HG02759 (cell line): ENCODE measurements around the gene BTRC.

Source experiments
- ATAC-seq: cut with Tn5 transposase; IDR thresholded peaks from one replicate; pipeline ENCODE4 v1.9.1; 2021; ENCODE audit warnings: mild to moderate bottlenecking, moderate library complexity; ENCODE audit not compliant: unreplicated experiment

BTRC gene

DNA sequence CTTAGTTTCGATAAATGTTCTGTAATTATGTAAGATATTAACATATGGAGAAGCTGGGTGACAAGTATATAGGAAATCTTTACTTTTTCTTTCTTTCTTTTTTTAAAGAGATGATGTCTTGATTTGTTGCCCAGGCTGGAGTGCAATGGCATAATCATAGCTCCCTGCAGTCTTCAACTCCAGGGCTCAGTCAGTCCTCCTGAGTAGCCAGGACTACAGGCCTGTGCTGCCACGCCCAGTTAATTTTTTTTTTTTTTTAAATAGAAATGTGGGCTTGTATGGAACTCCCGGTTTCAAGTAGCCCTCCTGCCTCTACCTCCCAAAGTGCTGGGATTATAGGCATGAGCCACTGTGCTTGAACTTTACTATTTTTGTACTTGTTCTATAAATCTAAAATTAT, 122.4 kb downstream of the BTRC start:
- no peak for ATAC-seq

DNA sequence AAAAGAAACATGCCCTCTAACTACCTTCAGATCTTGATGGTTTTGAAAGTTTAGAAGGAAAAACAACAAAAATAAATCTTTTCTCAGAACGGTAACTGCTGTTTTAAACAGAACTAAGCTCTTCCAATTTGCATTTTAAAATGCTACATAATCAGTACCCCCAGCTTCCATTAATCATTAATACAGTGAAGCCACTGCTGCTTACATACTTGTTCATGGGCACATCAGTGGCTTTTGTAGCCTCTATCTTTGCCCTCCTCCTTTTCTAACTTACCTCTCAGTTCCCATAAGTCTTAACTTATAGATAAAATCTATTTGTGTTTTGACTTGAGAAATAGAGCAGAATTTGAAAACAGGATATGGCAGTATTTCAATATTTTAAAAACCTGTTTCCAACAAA, 125.0 kb downstream of the BTRC start:
- no peak for ATAC-seq

- ATAC-seq, result no peak
Measured at GRCh38 chr10:101481256-101481655, 127.3 kb downstream of the BTRC start.

- no peak for ATAC-seq
Measured at GRCh38 chr10:101482568-101482967, 128.6 kb downstream of the BTRC start.

- ATAC-seq, result no peak
Measured at GRCh38 chr10:101484175-101484745, 130.3 kb downstream of the BTRC start.

DNA sequence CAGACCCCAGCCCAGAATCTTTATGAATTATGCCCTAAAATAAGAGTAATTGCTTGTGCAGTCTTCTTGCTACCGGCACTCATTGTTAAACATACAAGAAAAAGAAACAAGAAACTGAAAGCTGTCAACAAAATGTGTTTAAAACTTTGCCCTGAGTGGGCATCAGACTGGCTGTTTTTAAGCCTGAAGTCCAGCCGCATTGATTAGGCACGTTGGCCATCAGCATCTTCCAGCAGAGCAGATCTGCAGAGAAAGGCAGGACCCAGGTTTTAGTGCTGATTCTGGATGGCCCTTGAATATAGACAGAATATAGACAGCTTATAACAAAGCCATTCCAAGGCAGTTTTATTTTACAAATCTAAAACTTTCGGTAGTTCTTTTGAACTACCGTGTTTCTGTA, 131.2 kb downstream of the BTRC start:
- ATAC-seq, result no peak

DNA sequence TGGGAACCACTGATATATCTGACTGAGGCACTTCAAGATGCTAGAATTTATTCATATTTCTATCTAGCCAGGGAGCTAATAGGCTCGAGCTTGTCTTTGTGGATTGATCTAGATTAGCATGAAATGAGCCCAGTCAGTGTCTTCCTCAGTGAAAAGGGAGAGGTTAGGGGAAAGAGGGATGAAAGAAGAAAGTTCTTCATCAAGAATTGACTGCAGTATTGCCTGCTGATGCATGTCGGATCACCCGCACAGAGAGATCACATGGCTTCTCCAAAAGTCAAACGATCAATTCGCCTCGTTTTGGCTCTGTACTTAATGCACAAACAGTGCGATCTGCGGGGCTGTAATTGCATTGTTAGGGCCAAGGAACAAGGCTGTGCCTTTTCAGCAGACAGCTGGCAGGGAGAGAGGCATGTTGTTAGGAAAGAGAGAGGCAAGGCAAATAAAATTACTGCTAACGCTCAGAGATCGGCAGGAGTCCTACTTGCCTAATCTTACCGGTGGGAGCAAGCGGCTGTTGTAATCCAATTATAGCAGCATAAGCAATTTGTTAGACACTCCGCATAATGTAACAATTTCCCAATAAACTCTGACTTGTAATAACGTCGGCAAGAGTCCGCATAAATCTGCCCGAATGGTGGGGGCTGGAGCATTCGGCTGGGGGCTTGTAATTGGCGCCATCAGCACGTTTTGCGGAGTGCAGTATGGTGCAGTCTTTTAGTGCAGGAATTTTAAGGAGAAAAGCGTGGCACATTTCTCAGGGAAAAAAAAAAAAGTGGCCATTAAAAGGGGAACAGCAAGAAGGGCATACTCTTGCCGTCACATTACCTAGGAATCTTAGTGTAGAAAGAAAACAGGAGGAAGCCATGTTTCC, 132.0 kb downstream of the BTRC start:
- ATAC-seq, result no peak

DNA sequence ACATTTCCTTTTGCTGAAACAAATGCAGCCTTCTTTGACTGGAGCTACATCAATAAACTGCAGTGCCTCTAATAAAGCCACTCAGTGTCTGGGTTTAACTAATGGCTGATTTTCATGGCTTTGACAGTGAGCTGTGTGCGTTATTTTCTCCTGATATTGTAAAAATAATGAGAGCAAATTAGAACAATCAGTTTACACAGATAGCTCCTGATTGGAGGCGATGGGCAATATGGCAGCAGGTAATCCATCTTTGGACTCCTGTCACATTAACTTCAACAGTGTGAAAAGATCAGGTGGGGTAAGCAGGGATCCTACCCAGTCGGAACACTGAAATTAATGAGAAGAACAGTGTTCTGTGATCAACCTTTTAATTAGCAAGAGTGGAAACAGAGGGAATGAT, 133.4 kb downstream of the BTRC start:
- no peak for ATAC-seq

GRCh38 chr10:101489355-101489754, 135.4 kb downstream of the BTRC start:
- no peak for ATAC-seq

DNA sequence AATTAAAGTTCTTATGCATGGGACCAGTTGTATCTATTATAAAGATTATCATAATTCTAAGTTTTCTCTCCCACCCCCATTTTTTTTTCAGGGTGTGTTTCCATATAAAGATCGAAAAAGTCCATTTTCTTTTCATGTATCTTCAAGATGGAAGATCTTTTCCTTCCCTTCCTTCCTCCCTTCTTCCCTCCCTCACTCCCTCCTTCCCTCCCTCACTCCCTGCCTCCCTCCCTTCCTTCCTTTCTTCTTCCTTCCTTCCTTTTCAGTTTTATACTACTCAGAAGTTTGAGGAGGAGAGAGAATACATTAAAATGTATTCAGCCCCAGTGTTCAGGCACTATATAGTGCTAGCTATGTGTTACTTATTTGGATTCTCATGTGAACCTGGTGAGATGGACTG, 136.1 kb downstream of the BTRC start:
- no peak for ATAC-seq

DNA sequence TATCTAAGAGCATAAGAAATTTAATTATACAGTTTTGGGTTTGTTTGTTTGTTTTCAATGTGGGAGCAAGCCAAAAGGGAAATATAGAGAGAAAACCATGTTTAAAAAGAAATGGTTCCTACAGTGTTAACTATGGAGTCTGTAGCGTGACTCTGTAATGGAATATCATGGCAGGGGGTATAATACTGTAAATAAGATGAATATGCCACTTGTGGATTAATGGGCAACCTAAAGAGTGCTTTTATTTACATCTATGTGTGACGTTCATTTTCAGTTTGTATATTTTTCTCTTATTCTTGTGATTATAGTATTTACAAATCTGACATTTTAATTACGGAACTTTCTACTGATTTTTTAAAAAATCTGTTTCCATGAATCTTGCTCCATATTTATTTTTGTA, 138.2 kb downstream of the BTRC start:
- ATAC-seq, result no peak

- no peak for ATAC-seq
Measured at GRCh38 chr10:101492814-101493213, 138.8 kb downstream of the BTRC start.

DNA sequence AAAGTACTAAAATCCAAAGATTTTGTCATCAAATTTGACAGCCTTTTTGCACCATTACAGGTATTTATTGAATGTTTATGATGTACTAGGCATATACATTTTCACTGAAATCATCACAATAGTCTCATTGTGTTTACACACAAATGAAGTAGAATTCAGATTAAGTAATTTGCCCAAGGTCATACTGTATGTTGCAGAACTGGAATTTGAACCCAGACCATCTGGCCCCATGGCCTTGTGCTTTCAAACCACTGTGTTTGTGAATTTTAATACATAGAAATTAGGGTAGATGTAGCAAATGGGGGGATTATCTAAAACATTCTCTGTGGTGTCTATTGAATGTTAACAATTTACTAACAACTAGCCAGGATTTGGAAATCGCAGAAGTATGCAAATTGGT, 139.3 kb downstream of the BTRC start:
- ATAC-seq, result no peak

GRCh38 chr10:101493782-101494281, 139.9 kb downstream of the BTRC start:
- ATAC-seq, result no peak

DNA sequence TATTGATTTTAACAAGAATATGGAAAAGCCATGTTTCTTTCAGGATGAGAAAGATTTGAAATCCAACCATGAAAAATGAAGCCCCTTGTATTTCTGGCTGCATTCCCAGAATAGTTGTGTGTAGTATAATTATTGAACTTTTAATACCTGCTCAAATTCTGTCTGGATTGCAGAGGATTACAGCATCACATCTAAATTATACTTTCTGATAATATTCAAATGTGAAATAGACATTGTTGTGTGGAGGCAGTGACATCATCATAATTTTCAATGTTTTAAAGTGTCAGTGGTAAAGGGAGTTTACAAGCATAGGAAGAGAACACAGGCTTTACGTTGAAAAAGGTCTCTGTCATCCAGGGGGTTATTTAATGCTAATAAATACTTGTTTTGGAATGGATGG, 140.7 kb downstream of the BTRC start:
- no peak for ATAC-seq

DNA sequence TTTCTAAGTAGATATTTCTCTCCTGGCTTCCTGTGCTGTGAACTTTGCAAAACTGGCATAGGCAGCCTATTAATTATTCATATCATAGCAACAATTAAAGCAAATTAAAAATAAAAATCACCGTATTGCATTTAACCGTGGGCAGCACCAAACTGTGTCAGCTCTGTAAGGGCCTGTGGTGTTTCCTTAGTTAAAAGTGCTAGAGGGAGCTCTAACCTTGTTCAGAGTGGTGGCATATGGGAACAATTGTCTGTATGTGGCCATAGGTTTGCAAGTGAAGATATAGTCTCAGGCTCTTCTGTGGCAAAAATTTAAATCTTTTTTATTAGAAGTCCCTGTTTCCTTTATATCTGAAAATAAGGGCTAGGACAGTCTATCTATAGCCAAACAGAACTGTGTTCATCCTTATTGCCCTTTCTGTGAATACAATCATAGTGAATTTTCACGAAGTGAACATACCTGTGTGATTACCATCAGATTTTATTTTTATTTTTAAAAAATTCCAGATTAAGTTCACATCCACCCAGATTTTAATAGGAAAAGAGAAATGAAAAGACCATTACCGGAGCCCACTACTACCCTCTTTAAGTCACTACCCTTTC, 141.5 kb downstream of the BTRC start:
- ATAC-seq, result no peak

DNA sequence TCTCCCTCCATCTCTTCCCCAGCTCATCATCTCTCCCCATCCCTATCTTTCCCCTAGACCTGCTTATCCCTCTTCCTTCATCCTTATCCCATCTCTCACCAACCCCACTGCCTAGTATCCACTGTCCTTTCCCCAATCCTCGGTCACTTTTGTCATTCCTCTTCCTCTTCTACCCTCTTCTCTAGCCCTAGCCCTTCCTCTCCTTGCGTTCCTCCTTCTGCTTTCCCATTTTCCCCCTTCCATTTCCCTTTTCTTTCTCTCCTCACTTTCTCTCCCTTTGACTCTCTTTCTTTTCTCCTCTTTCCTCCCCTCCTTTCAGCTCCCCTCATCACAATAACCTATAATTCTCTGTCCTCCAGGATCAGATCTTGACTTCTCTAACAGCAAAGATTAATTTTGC, 150.5 kb downstream of the BTRC start:
- no peak for ATAC-seq

DNA sequence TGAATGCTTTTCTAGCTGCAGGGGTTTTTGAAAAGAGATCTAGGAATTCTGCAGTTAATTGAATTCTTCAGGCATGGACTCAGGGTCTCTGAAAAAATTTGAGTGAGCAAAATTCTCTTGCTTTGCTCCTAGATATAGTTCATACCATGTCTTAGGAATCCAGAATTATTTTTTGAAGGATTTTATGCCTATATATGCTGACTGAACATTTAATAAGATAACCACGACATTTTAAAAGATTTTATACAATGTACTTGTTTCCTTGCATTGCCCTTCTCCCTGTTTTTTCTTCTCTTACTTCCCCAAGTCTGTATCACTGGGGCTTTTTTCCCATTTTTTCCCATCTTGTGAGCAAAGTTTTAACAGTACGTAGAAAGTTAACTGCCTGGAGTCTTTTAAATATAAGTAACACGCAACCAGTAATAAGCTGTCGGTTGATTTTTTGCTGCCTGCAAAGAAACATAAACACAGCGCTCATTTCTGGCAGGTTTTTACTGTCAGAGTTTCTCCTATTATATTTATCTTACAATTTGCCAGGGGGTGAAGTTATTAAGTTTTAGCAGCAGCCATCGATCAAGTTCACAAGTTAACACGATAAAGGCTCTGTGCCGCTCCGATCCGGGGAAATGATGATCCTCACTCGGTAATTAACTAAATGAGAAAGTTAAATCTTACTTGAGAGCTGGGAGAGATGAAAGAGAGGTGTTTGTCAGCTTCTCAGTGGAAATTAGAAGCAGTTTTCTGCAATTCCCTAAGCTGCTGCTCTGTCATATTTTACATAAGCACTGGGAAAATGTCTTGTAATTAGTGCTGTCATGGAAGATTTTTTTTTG, 153.1 kb downstream of the BTRC start:
- ATAC-seq, result no peak

GRCh38 chr10:101507828-101508227, 153.9 kb downstream of the BTRC start:
- no peak for ATAC-seq

GRCh38 chr10:101511938-101512337, 158.0 kb downstream of the BTRC start:
- ATAC-seq, result no peak

DNA sequence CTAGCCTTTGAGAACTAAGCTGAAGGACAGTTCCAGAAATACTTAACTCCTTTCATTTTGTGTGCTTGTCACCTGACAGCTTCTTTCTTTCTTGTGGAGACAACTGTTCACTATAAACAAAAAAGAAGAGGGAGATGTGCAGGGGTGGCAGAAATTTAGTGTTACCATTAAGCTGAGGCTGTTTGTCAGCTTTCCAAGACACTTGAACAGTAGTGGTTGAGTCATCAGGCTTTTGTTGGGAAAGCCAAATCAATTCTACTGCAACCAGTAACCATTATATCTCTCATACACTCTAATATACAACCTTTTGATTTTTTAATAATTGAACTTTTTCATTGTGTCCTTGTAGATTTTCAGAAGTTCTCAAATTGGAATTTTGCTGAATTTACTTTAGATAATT, 158.8 kb downstream of the BTRC start:
- ATAC-seq, result no peak
